GM10248 (cell line): ENCODE data around the gene HTR3E.
"Not testable (repeated sequence)": the region's sequence is repeated elsewhere in the genome, so short reads cannot be mapped to it uniquely, and the experiment has no call there.

Source experiments
- CTCF ChIA-PET: fragments of 300-600 bp; sonication (Branson Sonifier 250); formaldehyde crosslinking; extraction: SDS; loops from one replicate; lab custom pipeline; 2021; ENCODE audit warnings: antibody characterized with exemption; lab: Yijun Ruan, JAX
- POLR2A ChIA-PET: fragments of 350-650 bp; sonication (Branson Sonifier 250); formaldehyde crosslinking; extraction: SDS; loops from one replicate; lab custom pipeline; 2020; ENCODE audit warnings: antibody characterized with exemption; lab: Yijun Ruan, JAX
- DNase-seq: peaks from one replicate; pipeline ENCODE4 v3.0.0; 2012; ENCODE audit errors: extremely low spot score
- TF ChIP-seq, protein P1 (sequence below): IDR thresholded peaks from 2 replicates; pipeline ENCODE4 v1.5.1; 2012; ENCODE audit warnings: mild to moderate bottlenecking, low read depth; ENCODE audit errors: extremely low read depth, missing control alignments, control extremely low read depth

The HTR3E gene

DNA sequence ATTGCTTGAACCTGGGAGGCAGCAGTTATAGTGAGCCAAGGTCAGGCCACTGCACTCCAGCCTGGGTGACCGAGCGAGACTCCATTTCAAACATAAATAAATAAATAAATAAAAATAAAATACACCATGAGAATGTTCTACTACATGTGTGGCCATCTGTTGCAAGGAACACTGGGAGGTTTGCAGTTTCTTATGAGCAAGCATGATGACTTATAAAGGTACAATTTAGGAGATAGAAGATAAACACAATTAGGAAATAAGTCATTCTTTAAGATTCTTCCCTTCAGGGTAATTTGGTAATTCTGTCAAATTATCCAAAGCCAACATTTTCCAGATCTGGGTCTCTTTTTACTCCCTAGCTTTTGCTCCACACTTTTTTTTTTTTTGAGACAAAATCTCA lies 30.7 kb upstream of the HTR3E start:
- ChIA-PET CTCF (interaction anchor here (0.6 to 2.6 kb wide), 2 partner anchors 8 to 352 kb away, joined by 4 to 6 read pairs; no protein-coding TSS in a partner anchor), POLR2A (no interaction called here)
- TF ChIP-seq, protein P1, sequence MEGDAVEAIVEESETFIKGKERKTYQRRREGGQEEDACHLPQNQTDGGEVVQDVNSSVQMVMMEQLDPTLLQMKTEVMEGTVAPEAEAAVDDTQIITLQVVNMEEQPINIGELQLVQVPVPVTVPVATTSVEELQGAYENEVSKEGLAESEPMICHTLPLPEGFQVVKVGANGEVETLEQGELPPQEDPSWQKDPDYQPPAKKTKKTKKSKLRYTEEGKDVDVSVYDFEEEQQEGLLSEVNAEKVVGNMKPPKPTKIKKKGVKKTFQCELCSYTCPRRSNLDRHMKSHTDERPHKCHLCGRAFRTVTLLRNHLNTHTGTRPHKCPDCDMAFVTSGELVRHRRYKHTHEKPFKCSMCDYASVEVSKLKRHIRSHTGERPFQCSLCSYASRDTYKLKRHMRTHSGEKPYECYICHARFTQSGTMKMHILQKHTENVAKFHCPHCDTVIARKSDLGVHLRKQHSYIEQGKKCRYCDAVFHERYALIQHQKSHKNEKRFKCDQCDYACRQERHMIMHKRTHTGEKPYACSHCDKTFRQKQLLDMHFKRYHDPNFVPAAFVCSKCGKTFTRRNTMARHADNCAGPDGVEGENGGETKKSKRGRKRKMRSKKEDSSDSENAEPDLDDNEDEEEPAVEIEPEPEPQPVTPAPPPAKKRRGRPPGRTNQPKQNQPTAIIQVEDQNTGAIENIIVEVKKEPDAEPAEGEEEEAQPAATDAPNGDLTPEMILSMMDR = no peak
- DNase-seq = no peak

DNA sequence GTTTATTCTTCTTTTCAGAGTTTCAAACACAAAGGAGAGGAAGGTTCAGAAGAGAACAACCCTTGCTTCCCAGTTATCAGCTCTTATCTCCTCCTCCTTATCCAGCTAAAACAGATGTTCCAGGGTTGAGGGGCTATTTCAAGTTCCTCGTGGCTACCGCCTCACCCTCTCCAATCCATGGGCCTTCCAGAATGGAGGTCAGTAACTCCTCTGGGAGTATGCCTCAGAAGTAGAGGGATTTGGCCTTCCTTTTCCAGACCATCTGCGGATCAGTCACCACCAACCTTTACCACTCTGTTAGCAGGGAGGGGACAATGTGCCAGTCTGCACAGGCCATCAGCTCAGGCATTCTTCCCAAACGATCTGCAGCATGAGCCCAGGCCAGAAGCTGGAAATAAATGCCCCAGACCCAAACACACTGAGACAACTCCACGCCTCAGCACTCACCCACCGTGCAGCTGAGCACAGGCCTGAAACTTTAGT lies 29.2 kb upstream of the HTR3E start:
- no peak for DNase-seq
- CTCF ChIA-PET = interaction anchor here (1.2 to 2.6 kb wide), 2 partner anchors 9 to 149 kb away, joined by 3 to 6 read pairs; no protein-coding TSS in a partner anchor
- TF ChIP-seq, protein P1 = no peak
- POLR2A ChIA-PET = no interaction called here

DNA sequence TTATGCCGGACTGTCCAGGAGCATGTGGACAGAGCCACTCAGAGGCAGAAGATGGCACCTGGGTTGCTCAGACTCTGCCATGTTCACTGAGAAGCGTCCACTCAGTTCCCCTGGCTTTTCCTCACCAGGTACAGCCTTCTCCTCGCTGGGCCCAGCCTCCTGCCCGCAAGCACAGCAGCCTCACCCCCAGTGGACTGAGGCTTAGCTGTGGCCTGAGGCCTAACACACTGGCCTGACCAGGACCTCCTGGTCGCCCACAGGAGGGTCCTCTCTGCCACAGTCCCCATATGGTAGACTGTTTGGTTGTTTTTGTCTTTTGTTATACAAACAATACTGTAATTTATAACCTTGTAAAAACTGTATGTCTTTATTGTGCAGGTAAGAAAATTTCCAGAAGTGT lies 28.5 kb upstream of the HTR3E start:
- TF ChIP-seq, protein P1 = no peak
- ChIA-PET POLR2A (no interaction called here), CTCF (interaction anchor here (1.2 to 2.6 kb wide), 2 partner anchors 10 to 149 kb away, joined by 3 to 6 read pairs; no protein-coding TSS in a partner anchor)
- DNase-seq = no peak

DNA sequence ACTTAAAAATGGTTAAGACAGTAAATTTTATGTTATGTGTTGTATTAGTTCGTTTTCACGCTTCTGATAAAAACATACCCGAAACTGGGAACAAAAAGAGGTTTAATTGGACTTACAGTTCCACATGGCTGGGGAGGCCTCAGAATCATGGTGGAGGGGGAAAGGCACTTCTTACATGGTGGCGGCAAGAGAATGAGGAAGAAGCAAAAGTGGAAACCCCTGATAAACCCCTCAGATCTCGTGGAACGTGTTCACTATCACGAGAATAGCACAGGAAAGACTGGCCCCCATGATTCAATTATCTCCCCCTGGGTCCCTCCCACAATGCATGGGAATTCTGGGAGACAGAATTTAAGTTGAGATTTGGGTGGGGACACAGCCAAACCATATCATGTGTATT lies 25.7 kb upstream of the HTR3E start:
- CTCF ChIA-PET, POLR2A ChIA-PET, DNase-seq: not testable (repeated sequence)

DNA sequence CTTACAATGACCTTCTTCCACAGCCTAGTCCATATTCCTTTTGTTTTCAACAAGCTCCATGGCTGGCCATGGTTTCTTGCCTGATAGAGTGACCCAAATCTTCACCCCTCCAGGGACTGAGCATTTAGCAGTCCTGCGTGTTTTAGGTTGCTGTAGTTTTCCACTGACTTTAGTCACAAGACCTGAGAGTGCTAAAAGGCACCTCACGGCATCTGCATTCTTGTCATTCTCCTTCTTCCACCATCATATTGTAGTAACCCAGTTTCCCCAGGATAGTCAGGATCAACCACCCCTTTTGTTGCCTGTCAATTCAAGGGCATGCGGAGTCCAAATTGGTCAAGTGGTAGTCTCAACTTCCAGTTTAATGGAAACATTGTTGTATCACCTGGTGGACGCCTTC lies 23.2 kb upstream of the HTR3E start:
- ChIA-PET CTCF (no interaction called here), POLR2A (no interaction called here)
- TF ChIP-seq, protein P1 = no peak
- DNase-seq = no peak

DNA sequence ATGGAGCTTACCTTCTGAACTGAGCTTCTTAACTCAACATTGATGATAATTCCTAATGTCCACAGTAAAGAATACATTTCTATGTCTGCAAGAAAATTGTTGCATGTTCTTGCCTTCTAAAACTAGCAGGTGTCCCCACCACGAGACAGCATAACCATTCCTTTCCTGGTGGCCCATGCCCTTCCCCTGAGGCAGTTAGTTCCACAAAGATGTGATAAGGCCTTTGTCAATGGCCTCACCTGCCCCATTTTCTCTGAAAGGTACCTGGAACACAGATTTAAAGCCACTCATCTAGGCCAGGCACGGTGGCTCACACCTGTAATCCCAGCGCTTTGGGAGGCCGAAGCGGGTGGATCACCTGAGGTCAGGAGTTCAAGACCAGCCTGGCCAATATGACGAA lies 21.0 kb upstream of the HTR3E start:
- CTCF ChIA-PET = interaction anchor here (1.2 kb wide), 1 partner anchor 11 kb away, joined by 3 read pairs; no protein-coding TSS in a partner anchor
- POLR2A ChIA-PET = no interaction called here
- DNase-seq = no peak
- TF ChIP-seq, protein P1 = no peak

DNA sequence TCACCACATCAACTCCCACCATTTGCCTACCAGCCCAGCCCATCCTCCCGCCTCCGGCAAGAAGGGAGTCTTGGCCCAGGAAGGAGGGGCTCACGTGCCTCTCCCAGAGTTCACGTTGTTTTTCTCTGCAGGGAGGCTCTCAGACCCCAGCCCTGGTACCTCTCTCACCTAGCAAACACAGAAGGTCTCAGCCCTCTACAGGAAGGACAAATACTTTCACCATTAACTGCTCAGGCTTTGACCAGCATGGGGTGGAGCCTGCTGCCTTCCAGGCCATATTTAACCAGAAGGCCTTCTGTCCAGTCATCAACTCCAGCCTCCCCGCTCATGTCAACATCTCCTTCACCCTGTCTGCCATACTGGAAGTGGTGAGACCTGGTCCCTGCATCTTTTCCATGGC lies 19.0 kb upstream of the HTR3E start:
- ChIA-PET CTCF (no interaction called here), POLR2A (no interaction called here)
- TF ChIP-seq, protein P1 = no peak
- no peak for DNase-seq
